ENCODE results near the gene DESI1.

DNA sequence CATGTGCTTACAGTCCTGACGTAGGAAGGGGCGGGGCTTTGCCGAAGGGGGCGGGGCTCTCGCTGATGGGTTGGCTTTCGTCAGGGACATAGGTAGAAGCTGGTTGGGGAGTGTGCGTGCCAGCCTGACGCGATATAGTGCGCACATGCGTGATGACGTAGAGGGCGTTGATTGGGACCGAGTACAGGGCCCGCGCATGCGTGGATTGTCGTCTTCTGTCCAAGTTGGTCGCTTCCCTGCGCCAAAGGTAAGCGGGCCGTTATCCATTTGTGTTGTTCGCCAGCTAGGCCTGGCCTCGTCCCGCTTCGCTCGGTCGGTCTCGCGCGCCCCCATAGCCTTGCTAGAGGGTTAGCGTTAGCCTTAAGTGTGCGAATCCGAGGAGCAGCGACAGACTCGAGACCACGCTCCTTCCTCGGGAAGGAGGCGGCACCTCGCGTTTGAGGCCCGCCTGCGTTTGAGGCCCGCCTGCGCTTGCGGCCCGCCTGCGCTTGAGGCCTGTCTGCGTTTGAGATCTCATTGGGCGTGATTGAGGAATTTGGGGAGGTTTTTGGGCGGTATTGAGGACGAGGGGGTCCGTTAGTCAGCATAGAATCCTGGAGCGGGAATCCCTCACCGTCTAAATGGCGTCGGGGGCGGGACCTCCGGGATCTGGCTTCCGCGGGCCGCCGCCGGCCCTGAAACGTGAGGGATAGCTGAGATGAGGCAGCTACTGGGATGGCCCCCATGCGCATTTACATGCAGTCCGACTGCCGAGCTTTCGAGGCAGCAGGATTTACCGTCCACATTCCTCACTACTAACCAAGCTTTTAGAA is 462 bp upstream of the DESI1 start, which contains the start of gene XRCC6:
- TF ChIP-seq, protein P1, sequence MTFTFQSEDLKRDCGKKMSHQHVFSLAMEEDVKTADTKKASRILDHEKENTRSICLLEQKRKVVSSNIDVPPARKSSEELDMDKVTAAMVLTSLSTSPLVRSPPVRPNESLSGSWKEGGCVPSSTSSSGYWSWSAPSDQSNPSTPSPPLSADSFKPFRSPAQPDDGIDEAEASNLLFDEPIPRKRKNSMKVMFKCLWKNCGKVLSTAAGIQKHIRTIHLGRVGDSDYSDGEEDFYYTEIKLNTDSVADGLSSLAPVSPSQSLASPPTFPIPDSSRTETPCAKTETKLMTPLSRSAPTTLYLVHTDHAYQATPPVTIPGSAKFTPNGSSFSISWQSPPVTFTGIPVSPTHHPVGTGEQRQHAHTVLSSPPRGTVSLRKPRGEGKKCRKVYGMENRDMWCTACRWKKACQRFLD (tag by site-specific recombination; IDR thresholded peaks at IDR 0.05): no peak
- no peak for TF ChIP-seq TCF7L2 (IDR thresholded peaks at IDR 0.05; ENCODE audit: borderline replicate concordance, low read depth, low read length)
- peak; percentile 80 for TF ChIP-seq OSR2 (tag by site-specific recombination; IDR thresholded peaks at IDR 0.05)
- no peak for TF ChIP-seq MZF1 (tag by site-specific recombination; IDR thresholded peaks at IDR 0.05; ENCODE audit: borderline replicate concordance)
- TF ChIP-seq, protein P2, sequence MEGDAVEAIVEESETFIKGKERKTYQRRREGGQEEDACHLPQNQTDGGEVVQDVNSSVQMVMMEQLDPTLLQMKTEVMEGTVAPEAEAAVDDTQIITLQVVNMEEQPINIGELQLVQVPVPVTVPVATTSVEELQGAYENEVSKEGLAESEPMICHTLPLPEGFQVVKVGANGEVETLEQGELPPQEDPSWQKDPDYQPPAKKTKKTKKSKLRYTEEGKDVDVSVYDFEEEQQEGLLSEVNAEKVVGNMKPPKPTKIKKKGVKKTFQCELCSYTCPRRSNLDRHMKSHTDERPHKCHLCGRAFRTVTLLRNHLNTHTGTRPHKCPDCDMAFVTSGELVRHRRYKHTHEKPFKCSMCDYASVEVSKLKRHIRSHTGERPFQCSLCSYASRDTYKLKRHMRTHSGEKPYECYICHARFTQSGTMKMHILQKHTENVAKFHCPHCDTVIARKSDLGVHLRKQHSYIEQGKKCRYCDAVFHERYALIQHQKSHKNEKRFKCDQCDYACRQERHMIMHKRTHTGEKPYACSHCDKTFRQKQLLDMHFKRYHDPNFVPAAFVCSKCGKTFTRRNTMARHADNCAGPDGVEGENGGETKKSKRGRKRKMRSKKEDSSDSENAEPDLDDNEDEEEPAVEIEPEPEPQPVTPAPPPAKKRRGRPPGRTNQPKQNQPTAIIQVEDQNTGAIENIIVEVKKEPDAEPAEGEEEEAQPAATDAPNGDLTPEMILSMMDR (tag by site-specific recombination; IDR thresholded peaks at IDR 0.05): no peak
- no peak for TF ChIP-seq ZNF23 (tag by site-specific recombination; IDR thresholded peaks at IDR 0.05; ENCODE audit: borderline replicate concordance)
- TF ChIP-seq ZNF530 (tag by site-specific recombination; IDR thresholded peaks at IDR 0.05; ENCODE audit: low read depth): no peak
- no peak for TF ChIP-seq ZNF114 (tag by site-specific recombination; IDR thresholded peaks at IDR 0.05)
